ENCODE results near the gene TRAPPC2. TPM values are rescaled to one million over a fixed set of nuclear protein-coding genes. Genes with fewer than 3 reads are reported as not detected.

Gene TRAPPC2
- total RNA-seq, 1 experiment from 2014 or later, result 23.6 TPM

GRCh38 chrX:13703135-13703534 is 31.3 kb downstream of the TRAPPC2 start:
- intact Hi-C loops (cut with micrococcal nuclease; ENCODE audit: unreplicated experiment), result no loop called here
- Histone ChIP-seq H3K9me3 (ENCODE audit: insufficient read depth, low read depth) (no peaks in the 10 kb centered on the region), H3K4me1 (replicated peaks; ENCODE audit: insufficient read depth) (peaks cover 9% of the 10 kb centered on the region), H3K4me2 (no peak overlapping the region), H2AFZ (no peak overlapping the region), H3F3A (ENCODE audit: insufficient read depth, low read depth) (0 out of 2 replicates have a peak, but pooled peaks cover 2% of the 10 kb centered on the region), H3K27ac (no peak overlapping the region), H3K27me3 (ENCODE audit: insufficient read depth, low read depth) (no peaks in the 10 kb centered on the region), H3K9me2 (ENCODE audit: insufficient read depth) (no peaks in the 10 kb centered on the region), H4K20me1 (ENCODE audit: insufficient read depth) (no peaks in the 10 kb centered on the region; the same call in 1 of the 2 replicates), H3K36me3 (ENCODE audit: low read depth) (no peaks in the 10 kb centered on the region), H3K79me2 (ENCODE audit: low read depth) (peaks cover 67% of the 10 kb centered on the region), H3K4me3 (no peak overlapping the region)
- POLR2A ChIA-PET (ENCODE audit: unreplicated experiment), result no interaction called here
- no peak for DNase-seq
- BruUV-seq (replicated peaks), result no TSS peak
- TF ChIP-seq EZH2 (IDR thresholded peaks at IDR 0.05; ENCODE audit: low read depth), result no peak
- no peak for TF ChIP-seq CTCF (conservative IDR thresholded peaks at IDR 0.05)
- CTCF ChIA-PET, result no interaction called here

GRCh38 chrX:13702111-13702789 is 32.2 kb downstream of the TRAPPC2 start:
- BruUV-seq (replicated peaks), result no TSS peak
- Histone ChIP-seq H2AFZ (no peak overlapping the region), H3K36me3 (ENCODE audit: low read depth) (no peaks in the 10 kb centered on the region), H3K27ac (no peak overlapping the region), H3K9me2 (ENCODE audit: insufficient read depth) (no peaks in the 10 kb centered on the region), H4K20me1 (ENCODE audit: insufficient read depth) (no peaks in the 10 kb centered on the region; the same call in 1 of the 2 replicates), H3F3A (ENCODE audit: insufficient read depth, low read depth) (0 out of 2 replicates have a peak, but pooled peaks cover 2% of the 10 kb centered on the region), H3K79me2 (ENCODE audit: low read depth) (peaks cover 76% of the 10 kb centered on the region), H3K9me3 (ENCODE audit: insufficient read depth, low read depth) (no peaks in the 10 kb centered on the region), H3K4me2 (no peak overlapping the region), H3K27me3 (ENCODE audit: insufficient read depth, low read depth) (no peaks in the 10 kb centered on the region), H3K4me3 (no peak overlapping the region), H3K4me1 (replicated peaks; ENCODE audit: insufficient read depth) (peaks cover 15% of the 10 kb centered on the region)
- POLR2A ChIA-PET (ENCODE audit: unreplicated experiment), result no interaction called here
- CTCF ChIA-PET, result no interaction called here
- DNase-seq, result no peak
- TF ChIP-seq CTCF (conservative IDR thresholded peaks at IDR 0.05) (no peak), EZH2 (IDR thresholded peaks at IDR 0.05; ENCODE audit: low read depth) (no peak)
- intact Hi-C loops (cut with micrococcal nuclease; ENCODE audit: unreplicated experiment), result no loop called here

- Histone ChIP-seq H3F3A (ENCODE audit: insufficient read depth, low read depth) (no peaks in the 10 kb centered on the region), H3K4me2 (no peak overlapping the region), H3K9me3 (ENCODE audit: insufficient read depth, low read depth) (no peaks in the 10 kb centered on the region), H3K27me3 (ENCODE audit: insufficient read depth, low read depth) (no peaks in the 10 kb centered on the region), H3K79me2 (ENCODE audit: low read depth) (peaks cover 89% of the 10 kb centered on the region), H3K9me2 (ENCODE audit: insufficient read depth) (no peaks in the 10 kb centered on the region), H3K27ac (no peak overlapping the region), H3K4me3 (no peak overlapping the region), H4K20me1 (ENCODE audit: insufficient read depth) (peaks cover under 1% of the 10 kb centered on the region; the same call in 1 of the 2 replicates), H3K4me1 (replicated peaks; ENCODE audit: insufficient read depth) (peaks cover 15% of the 10 kb centered on the region), H3K36me3 (ENCODE audit: low read depth) (peaks cover 2% of the 10 kb centered on the region; the same call in 1 of the 2 replicates), H2AFZ (no peak overlapping the region)
- intact Hi-C loops (cut with micrococcal nuclease; ENCODE audit: unreplicated experiment), result no loop called here
- ChIA-PET CTCF (interaction anchor here (0.6 kb wide), 1 partner anchor 10 kb away, joined by 5 read pairs; no protein-coding TSS in a partner anchor), POLR2A (ENCODE audit: unreplicated experiment) (interaction anchor here (0.5 kb wide), 1 partner anchor 718 kb away, joined by 3 read pairs; no protein-coding TSS in a partner anchor)
- BruUV-seq (replicated peaks), result no TSS peak
- TF ChIP-seq CTCF (conservative IDR thresholded peaks at IDR 0.05) (no peak), EZH2 (IDR thresholded peaks at IDR 0.05; ENCODE audit: low read depth) (no peak)
- no peak for DNase-seq
These were observed 34.0 kb downstream of the TRAPPC2 start for GRCh38 chrX:13700380-13700779.

Measured in PC-9 (cell line).